HG03097 (cell line): Measurements from ENCODE around the gene MRPL20.
"Not testable (repeated sequence)": the region's sequence is repeated elsewhere in the genome, so short reads cannot be mapped to it uniquely, and the experiment has no call there.

Source experiments
- ATAC-seq: cut with Tn5 transposase; IDR thresholded peaks from one replicate; pipeline ENCODE4 v1.9.1; 2021; ENCODE audit not compliant: unreplicated experiment, low FRiP score

MRPL20 gene

GRCh38 chr1:1390675-1391074, 16.4 kb downstream of the MRPL20 start:
- no peak for ATAC-seq

DNA sequence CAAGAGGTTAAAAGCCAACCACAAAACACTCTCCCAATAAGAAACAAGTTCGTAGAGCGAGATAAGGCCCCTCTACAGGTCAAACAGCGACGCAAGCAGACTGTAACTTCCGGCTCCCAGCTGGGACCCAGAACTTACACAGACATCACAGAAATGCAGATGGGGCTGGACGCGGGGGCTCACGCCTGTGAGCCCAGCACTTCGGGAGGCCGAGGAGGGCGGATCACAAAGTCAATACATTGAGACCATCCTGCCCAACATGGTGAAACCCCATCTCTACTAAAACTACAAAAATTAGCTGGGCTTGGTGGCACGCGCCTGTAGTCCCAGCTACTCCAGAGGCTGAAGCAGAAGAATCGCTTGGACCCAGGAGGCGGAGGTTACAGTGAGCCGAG, 19.0 kb downstream of the MRPL20 start:
- no peak for ATAC-seq

- no peak for ATAC-seq
These were observed 19.7 kb downstream of the MRPL20 start for GRCh38 chr1:1387098-1388077.

GRCh38 chr1:1385931-1386330, 21.2 kb downstream of the MRPL20 start:
- no peak for ATAC-seq

DNA sequence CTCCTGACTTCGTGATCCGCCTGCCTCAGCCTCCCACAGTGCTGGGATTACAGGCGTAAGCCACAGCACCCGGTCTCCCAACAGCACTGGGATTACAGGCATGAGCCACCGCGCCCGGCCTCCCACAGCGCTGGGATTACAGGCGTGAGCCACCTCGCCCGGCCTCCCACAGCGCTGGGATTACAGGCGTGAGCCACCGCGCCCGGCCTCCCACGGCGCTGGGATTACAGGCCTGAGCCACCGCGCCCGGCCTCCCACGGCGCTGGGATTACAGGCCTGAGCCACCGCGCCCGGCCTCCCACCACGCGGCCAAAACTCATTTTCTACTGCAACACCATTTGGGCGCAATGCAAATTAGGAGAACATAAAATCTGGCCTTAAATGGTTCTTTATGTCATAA, 21.8 kb downstream of the MRPL20 start:
- ATAC-seq, result not testable (repeated sequence)

- ATAC-seq, result no peak
These were observed 25.8 kb downstream of the MRPL20 start for GRCh38 chr1:1381294-1381693.

- ATAC-seq, result no peak
These were observed 26.2 kb downstream of the MRPL20 start for GRCh38 chr1:1380860-1381259.

DNA sequence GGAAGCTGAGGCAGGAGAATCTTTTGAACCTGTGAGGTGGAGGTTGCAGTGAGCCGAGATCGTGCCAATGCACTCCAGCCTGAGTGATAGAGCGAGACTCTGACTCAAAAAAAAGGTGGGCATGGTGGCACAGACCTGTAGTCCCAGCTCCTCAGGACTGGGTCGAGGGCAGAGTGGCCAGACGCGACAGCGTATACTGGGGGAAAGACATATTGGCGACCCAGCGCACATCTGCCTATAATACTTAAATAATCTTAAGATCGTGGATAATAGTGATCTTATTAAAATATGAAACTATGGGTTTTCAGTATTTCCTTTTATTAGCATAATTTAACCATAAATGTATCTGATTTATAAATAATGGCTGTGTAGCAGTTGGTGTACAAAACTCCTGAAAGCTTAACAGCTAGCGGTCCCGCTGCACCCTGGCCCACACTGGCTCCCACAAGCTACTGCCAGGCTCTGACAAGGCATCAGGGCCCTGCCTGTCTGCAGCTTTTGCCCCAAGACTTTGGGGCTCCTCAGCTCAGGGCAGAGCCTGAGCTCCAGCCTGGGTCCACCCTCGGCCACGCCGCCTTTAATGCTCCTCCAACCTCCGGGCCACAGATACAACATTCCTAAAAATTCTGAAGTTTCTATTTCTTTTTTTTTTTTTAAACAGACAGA, 29.4 kb downstream of the MRPL20 start:
- ATAC-seq, result no peak

- no peak for ATAC-seq
These were observed 30.4 kb downstream of the MRPL20 start for GRCh38 chr1:1376551-1377226.

GRCh38 chr1:1374929-1375662, 32.0 kb downstream of the MRPL20 start, which contains the start of gene AURKAIP1:
Gene AURKAIP1 (minus strand): TSS chr1:1375207. CDS start chr1:1374756, 451 bp downstream.
- peak; percentile 84 for ATAC-seq

- ATAC-seq, result no peak
These were observed 32.5 kb downstream of the MRPL20 start for GRCh38 chr1:1374589-1374928.

DNA sequence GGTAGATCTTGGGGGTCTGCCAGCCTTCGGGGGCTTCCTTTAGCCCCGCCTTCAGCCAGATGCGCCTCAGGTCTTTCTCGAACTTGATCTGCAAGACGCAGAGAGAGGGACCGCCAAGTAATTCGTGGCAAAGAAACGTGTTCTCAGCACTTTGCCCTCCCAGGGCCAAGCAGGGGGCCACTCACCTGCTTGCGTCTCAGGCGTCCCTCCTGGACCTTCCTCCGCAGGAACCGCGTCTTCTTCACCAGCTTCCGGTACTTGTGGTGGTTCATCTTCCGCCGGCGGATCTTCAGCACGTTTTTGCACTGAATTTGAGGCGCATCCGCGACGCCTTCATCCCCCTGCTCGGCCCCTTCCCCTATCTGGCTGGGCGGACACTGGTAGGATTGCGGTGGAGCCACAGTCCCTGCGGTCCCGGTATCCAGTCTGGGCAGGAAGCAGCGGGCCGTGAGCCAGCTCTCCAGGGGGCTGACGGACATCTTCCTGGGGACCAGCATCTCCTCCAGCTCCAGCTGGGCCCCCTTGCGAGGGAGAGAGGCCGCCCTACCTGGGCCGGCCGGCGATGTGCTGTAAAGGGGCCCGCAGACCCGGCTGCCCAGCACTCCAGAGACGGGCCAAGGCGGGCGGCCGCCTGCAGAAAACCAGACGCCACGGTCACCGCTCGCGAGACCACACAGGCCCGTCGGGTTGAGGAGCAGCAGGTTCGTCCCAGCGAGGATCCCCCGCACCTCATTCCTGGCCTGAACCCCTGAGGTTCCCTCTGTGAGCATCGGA, 33.1 kb downstream of the MRPL20 start:
- no peak for ATAC-seq

GRCh38 chr1:1373051-1373814, 33.9 kb downstream of the MRPL20 start:
- ATAC-seq, result no peak

- ATAC-seq, result no peak
These were observed 35.1 kb downstream of the MRPL20 start for GRCh38 chr1:1371746-1372711.

DNA sequence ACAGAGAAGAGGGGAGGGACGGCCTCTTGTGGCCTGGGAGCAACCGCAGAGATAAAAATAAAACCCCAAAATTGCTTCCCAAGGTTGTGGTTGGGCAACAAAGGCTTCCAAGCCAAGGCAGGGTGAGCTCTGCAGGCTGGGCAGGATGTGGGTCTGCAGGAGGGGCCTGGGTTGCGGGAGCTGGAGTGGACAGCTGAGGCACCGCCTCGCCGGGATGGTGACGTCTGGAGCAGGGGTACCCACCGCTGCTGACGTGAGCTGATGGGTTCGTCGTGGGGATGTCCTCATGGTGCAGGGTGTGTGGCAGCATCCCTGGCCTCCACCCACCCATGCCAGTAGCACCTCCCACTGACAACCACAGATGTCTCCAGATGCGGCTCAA, 35.7 kb downstream of the MRPL20 start:
- no peak for ATAC-seq

DNA sequence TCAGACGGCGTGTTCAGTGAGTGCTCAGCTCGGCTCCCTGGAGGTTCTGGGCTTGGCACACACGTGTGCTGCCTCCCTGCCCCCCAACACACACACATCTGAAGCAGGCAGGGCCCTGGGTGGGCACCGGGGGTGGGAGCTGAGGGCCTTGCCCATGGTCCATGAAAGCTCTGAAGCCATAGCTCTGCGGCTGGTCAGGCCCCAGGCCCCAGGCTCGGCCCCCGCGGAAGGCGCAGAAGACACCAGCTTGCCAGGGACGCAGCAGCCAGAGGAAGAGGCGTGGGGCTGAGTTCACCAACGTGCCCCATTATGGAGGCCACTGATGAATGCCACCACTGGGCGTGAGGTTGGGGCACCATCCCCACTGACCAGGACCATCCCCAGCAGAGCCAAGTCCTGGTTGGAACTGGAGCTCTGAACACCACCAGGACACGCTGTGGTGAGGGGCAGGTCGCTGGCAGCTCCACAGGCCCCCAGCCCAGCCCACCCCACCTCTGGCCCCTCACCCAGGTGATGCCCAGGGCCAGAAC, 36.3 kb downstream of the MRPL20 start:
- ATAC-seq, result no peak

GRCh38 chr1:1370094-1370493, 37.0 kb downstream of the MRPL20 start:
- ATAC-seq, result not testable (repeated sequence)

DNA sequence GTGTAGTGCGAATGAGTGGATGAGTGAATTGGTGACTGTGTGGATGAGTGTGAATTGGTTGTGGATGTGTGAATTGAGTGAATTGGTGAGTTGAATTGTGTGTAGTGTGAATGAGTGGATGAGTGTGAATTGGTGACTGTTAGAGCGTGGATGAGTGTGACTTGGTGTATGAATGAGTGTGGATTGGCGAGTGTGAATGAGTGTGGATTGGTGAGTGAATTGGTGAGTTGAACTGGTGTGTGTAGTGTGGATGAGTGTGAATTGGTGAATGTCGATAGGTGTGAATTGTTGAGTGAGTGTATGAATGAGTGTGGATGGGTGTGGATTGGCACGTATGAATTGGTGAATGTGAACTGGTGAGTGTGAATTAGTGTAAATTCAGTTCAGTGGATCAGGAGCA, 39.8 kb downstream of the MRPL20 start:
- no peak for ATAC-seq
